ENCODE measurements around the gene TMEM235. TPM values are rescaled to one million over a fixed set of nuclear protein-coding genes. Genes with fewer than 3 reads are reported as not detected.

Gene TMEM235
- total and polyA plus RNA-seq, 12 donors = not detected

DNA sequence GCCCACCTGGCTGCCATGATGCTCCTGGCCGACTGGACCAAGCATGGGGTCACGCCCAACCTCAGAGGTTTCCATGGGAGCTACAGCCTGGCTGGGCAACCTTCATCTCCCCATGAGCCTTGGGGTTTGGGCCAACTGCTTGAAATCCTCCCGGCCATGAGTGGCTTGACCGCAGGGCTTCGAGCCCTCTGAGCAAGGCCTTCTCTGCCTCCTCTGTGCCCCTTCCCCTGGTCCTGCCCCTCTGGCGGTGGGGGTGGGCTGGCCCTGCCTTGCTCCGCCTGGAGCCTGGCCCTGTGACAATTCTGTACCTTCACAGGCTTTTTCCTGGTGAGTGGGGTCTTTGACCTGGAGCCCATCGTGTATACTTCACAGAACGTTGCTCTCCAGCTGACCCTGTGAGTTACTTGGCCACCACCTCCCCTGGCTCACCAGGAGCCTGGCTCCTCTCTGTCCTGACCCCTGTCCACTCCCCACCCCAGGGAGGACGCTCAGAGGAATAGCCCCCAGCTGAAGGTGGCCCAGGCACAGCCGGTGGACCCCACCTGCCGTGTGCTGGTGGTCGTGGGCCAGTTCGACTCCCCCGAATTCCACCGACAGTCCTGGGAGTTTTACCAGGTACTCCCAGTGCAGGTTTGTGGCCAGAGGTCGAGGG is 26.2 kb upstream of the TMEM235 start:
- no peak overlapping the region for H3K27ac ChIP-seq
- no peak overlapping the region for H3K4me3 ChIP-seq
- peaks cover 0 to 43% (median 0%) of the 10 kb centered on the region in 9 donors for H3K36me3 ChIP-seq
- WGBS, 2 donors = 90 to 93% methylated on average over 17 of the region's 17 CpGs
- intact Hi-C loops (cut with DNase I) = no loop called here
- ATAC-seq (peak in 2 of 8 donors; percentile 15 to 25), DNase-seq (no peak)
- H3K4me1 ChIP-seq = peaks cover 0 to 10% (median 0%) of the 10 kb centered on the region in 9 donors
- TF ChIP-seq, protein P1, sequence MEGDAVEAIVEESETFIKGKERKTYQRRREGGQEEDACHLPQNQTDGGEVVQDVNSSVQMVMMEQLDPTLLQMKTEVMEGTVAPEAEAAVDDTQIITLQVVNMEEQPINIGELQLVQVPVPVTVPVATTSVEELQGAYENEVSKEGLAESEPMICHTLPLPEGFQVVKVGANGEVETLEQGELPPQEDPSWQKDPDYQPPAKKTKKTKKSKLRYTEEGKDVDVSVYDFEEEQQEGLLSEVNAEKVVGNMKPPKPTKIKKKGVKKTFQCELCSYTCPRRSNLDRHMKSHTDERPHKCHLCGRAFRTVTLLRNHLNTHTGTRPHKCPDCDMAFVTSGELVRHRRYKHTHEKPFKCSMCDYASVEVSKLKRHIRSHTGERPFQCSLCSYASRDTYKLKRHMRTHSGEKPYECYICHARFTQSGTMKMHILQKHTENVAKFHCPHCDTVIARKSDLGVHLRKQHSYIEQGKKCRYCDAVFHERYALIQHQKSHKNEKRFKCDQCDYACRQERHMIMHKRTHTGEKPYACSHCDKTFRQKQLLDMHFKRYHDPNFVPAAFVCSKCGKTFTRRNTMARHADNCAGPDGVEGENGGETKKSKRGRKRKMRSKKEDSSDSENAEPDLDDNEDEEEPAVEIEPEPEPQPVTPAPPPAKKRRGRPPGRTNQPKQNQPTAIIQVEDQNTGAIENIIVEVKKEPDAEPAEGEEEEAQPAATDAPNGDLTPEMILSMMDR (IDR thresholded peaks at IDR 0.05) = no peak
- H3K27me3 ChIP-seq = no peaks in the 10 kb centered on the region
- H3K9me3 ChIP-seq = no peaks in the 10 kb centered on the region

DNA sequence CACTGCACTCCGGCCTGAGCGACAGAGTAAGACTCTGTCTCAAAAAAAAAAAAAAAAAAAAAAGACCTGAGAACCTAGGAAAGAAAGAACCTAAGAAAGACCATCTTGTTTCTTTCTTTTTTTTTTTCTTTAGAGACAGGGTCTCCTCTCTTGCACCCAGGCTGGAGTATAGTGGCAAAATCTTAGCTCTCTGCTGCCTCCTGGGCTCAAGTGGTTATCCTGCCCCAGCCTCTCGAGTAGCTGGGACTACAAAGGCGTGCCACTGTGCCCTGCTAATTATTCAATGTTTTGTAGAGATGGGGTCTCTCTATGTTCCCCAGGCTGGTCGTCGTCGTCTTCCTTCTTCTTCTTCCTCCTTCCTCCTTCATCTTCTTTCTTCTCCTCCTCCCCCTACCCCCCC is 25.1 kb upstream of the TMEM235 start:
- DNase-seq (no peak), ATAC-seq (peak in 1 of 8 donors; percentile 6)
- Histone ChIP-seq H3K4me1 (peaks cover 0 to 10% (median 0%) of the 10 kb centered on the region in 9 donors), H3K27me3 (no peaks in the 10 kb centered on the region), H3K36me3 (peaks cover 0 to 43% (median 0%) of the 10 kb centered on the region in 9 donors), H3K27ac (peak overlapping the region in 3 of 10 donors; percentile 22 to 51 (median 35)), H3K4me3 (no peak overlapping the region), H3K9me3 (no peaks in the 10 kb centered on the region)
- intact Hi-C loops (cut with DNase I) = no loop called here
- TF ChIP-seq, protein P1 (IDR thresholded peaks at IDR 0.05) = no peak
- 74 to 75% methylated on average over 7 of the region's 7 CpGs for WGBS, 2 donors

DNA sequence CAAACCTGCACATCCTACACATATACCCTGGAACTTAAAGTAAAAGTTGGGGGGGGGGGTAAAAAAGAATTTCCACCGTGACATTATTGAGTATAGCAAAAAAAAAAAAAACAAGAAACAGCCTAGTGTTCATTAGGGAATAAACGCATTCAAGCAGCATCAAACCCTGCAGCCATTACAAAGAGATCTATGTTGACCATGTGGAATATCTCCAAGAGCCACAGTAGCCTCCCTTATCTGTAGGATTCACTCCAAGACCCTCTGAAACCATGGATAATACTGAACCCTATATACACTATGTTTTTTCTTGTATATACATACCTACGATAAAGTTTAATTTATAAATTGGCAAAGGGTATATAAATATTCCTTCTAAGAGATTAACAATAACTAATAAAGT is 22.9 kb upstream of the TMEM235 start:
- 83 to 85% methylated on average over 3 of the region's 3 CpGs for WGBS, 2 donors
- Histone ChIP-seq H3K9me3 (no peaks in the 10 kb centered on the region), H3K27ac (no peak overlapping the region), H3K4me3 (no peak overlapping the region), H3K36me3 (peaks cover 0 to 26% (median 0%) of the 10 kb centered on the region in 9 donors), H3K4me1 (peaks cover 0 to 8% (median 0%) of the 10 kb centered on the region in 9 donors), H3K27me3 (no peaks in the 10 kb centered on the region)
- intact Hi-C loops (cut with DNase I) = no loop called here
- TF ChIP-seq, protein P1 (IDR thresholded peaks at IDR 0.05) = no peak
- DNase-seq (no peak), ATAC-seq (no peak)

DNA sequence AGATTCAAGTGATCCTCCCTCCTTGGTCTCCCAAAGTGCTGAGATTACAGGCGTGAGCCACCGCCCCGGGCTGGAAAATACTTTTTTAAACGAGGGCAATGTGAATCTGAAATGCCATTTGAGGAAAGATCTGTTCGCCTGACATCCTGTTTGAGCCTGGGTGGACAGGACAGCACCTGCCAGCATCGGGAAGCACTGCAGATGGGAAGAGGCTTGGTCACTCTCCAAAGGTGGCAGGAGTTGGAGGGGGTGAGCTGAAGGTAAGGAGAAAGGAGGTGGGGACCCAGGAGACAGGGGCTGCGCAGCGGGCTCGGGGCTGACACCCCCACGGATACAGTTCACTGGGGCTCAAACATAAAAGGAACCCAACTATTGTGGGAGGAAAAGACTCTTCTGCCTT is 21.3 kb upstream of the TMEM235 start:
- ATAC-seq (no peak), DNase-seq (no peak)
- intact Hi-C loops (cut with DNase I) = no loop called here
- Histone ChIP-seq H3K9me3 (no peaks in the 10 kb centered on the region), H3K4me3 (no peak overlapping the region), H3K36me3 (peaks cover 0 to 12% (median 0%) of the 10 kb centered on the region in 9 donors), H3K27me3 (no peaks in the 10 kb centered on the region), H3K4me1 (peaks cover 0 to 15% (median 8%) of the 10 kb centered on the region in 9 donors), H3K27ac (no peak overlapping the region)
- WGBS, 2 donors = 82 to 87% methylated on average over 10 of the region's 10 CpGs
- TF ChIP-seq, protein P1 (IDR thresholded peaks at IDR 0.05) = no peak
